SK-N-SH treated with all-trans-retinoic acid at 6 μM for 48 hours (cell line): ENCODE data around the gene NPPA.

Experiments used
- ATAC-seq: fragments of 200-7000 bp; cut with Tn5 transposase; 3 replicates; pipeline ENCODE4 v1.9.1; 2020; ENCODE audit warnings: mild to moderate bottlenecking, moderate library complexity
- BACH2 ChIP-seq: fragments of 250-450 bp; sonication (Bioruptor Pico); IDR thresholded peaks from 2 replicates; pipeline ENCODE4 v1.9.0; 2021; ENCODE audit warnings: mild to moderate bottlenecking, borderline replicate concordance
- CREB5 ChIP-seq: fragments of 250-450 bp; sonication (Bioruptor Pico); IDR thresholded peaks from 2 replicates; pipeline ENCODE4 v1.5.1; 2020; ENCODE audit warnings: low read depth, mild to moderate bottlenecking, moderate library complexity
- CSDC2 ChIP-seq: fragments of 250-450 bp; sonication (Bioruptor Pico); IDR thresholded peaks from 2 replicates; pipeline ENCODE4 v1.5.0; 2020; ENCODE audit warnings: mild to moderate bottlenecking, moderate library complexity
- CSRNP3 ChIP-seq: fragments of 250-450 bp; sonication (Bioruptor Pico); IDR thresholded peaks from 2 replicates; pipeline ENCODE4 v1.5.1; 2021; ENCODE audit warnings: mild to moderate bottlenecking, moderate library complexity
- ESRRG ChIP-seq: fragments of 250-450 bp; sonication (Bioruptor Pico); IDR thresholded peaks from 2 replicates; pipeline ENCODE4 v1.6.1; 2021; ENCODE audit warnings: mild to moderate bottlenecking
- GLIS3 ChIP-seq: fragments of 250-450 bp; sonication (Bioruptor Pico); IDR thresholded peaks from 2 replicates; pipeline ENCODE4 v1.5.0; 2020; ENCODE audit warnings: mild to moderate bottlenecking, moderate library complexity
- OSR1 ChIP-seq: fragments of 250-450 bp; sonication (Bioruptor Pico); IDR thresholded peaks from 2 replicates; pipeline ENCODE4 v1.8.0; 2022; ENCODE audit warnings: moderate library complexity, mild to moderate bottlenecking, inconsistent platforms
- PATZ1 ChIP-seq: fragments of 250-450 bp; sonication (Bioruptor Pico); IDR thresholded peaks from 2 replicates; pipeline ENCODE4 v1.8.0; 2020; ENCODE audit warnings: mild to moderate bottlenecking, moderate library complexity, borderline replicate concordance
- PPARA ChIP-seq: fragments of 250-450 bp; sonication (Bioruptor Pico); IDR thresholded peaks from 2 replicates; pipeline ENCODE4 v1.5.0; 2020; ENCODE audit warnings: mild to moderate bottlenecking, borderline replicate concordance
- RARB ChIP-seq: fragments of 250-450 bp; sonication (Bioruptor Pico); IDR thresholded peaks from 2 replicates; pipeline ENCODE4 v1.8.0; 2021; ENCODE audit warnings: mild to moderate bottlenecking, moderate library complexity
- TCF4 ChIP-seq: fragments of 250-450 bp; sonication (Bioruptor Pico); IDR thresholded peaks from 2 replicates; pipeline ENCODE4 v1.8.0; 2021; ENCODE audit warnings: mild to moderate bottlenecking, moderate library complexity, borderline replicate concordance
- TOX ChIP-seq: fragments of 250-450 bp; sonication (Bioruptor Pico); IDR thresholded peaks from 2 replicates; pipeline ENCODE4 v1.8.0; 2021; ENCODE audit warnings: mild to moderate bottlenecking, moderate library complexity, borderline replicate concordance
- TSHZ2 ChIP-seq: fragments of 250-450 bp; sonication (Bioruptor Pico); IDR thresholded peaks from 2 replicates; pipeline ENCODE4 v1.5.0; 2020; ENCODE audit warnings: mild to moderate bottlenecking, moderate library complexity
- ZC3H10 ChIP-seq: fragments of 250-450 bp; sonication (Bioruptor Pico); IDR thresholded peaks from 2 replicates; pipeline ENCODE4 v1.5.1; 2021; ENCODE audit warnings: mild to moderate bottlenecking, moderate library complexity
- ZFP3 ChIP-seq: fragments of 250-450 bp; sonication (Bioruptor Pico); IDR thresholded peaks from 2 replicates; pipeline ENCODE4 v1.5.0; 2020; ENCODE audit warnings: mild to moderate bottlenecking, moderate library complexity
- ZFP30 ChIP-seq: fragments of 450-650 bp; formaldehyde crosslinking; IDR thresholded peaks from 2 replicates; pipeline ENCODE4 v1.5.0; 2022; ENCODE audit warnings: mild to moderate bottlenecking, moderate library complexity
- ZNF565 ChIP-seq: fragments of 450-650 bp; formaldehyde crosslinking; conservative IDR thresholded peaks from 2 replicates; pipeline ENCODE4 v1.5.0; 2020; ENCODE audit warnings: low read depth, mild to moderate bottlenecking, moderate library complexity
- ZNF70 ChIP-seq: fragments of 450-650 bp; formaldehyde crosslinking; IDR thresholded peaks from 2 replicates; pipeline ENCODE4 v1.5.0; 2020; ENCODE audit warnings: mild to moderate bottlenecking, moderate library complexity
- ZNF8 ChIP-seq: fragments of 450-650 bp; formaldehyde crosslinking; IDR thresholded peaks from 2 replicates; pipeline ENCODE4 v1.5.0; 2020; ENCODE audit warnings: mild to moderate bottlenecking, moderate library complexity

NPPA gene

GRCh38 chr1:11800391-11800755, 47.2 kb downstream of the NPPA start:
- TF ChIP-seq CSRNP3 (CRISPR knock-in tag) (no peak), TCF4 (no peak), OSR1 (no peak), ZNF70 (CRISPR knock-in tag) (no peak), BACH2 (CRISPR knock-in tag) (no peak), TSHZ2 (CRISPR knock-in tag) (no peak), ZFP3 (no peak), ZNF8 (CRISPR knock-in tag) (no peak), ESRRG (CRISPR knock-in tag) (no peak), ZNF565 (no peak), PPARA (CRISPR knock-in tag) (no peak)
- no peak for ATAC-seq

- TF ChIP-seq RARB (CRISPR knock-in tag) (no peak), ZNF70 (CRISPR knock-in tag) (no peak), BACH2 (CRISPR knock-in tag) (no peak), ZFP30 (CRISPR knock-in tag) (no peak), TCF4 (no peak), TOX (CRISPR knock-in tag) (no peak), PPARA (CRISPR knock-in tag) (no peak), ZFP3 (no peak), TSHZ2 (CRISPR knock-in tag) (no peak), GLIS3 (CRISPR knock-in tag) (no peak), ESRRG (CRISPR knock-in tag) (no peak), ZC3H10 (CRISPR knock-in tag) (no peak), CREB5 (no peak), CSDC2 (no peak), ZNF8 (CRISPR knock-in tag) (no peak), PATZ1 (CRISPR knock-in tag) (no peak), CSRNP3 (CRISPR knock-in tag) (no peak)
- ATAC-seq, result no peak
Observed at GRCh38 chr1:11799896-11800295, 47.7 kb downstream of the NPPA start.
